Nephron progenitor cell (in vitro differentiated cells): ENCODE measurements around the gene SSBP3.
A peak's percentile ranks its signal among the peaks of the same experiment; 100 is the strongest.

ENCODE experiments used
- DNase-seq: peaks from one replicate; pipeline ENCODE4 v3.0.0; 2021
- H3K27ac Mint-ChIP-seq: 2 replicates; pipeline ENCODE4 v1.8.0; 2021; ENCODE audit warnings: mild to moderate bottlenecking, moderate library complexity, mixed read lengths
- H3K27me3 Mint-ChIP-seq: 2 replicates; pipeline ENCODE4 v1.8.0; 2021; ENCODE audit warnings: mild to moderate bottlenecking, low read depth, mixed read lengths; ENCODE audit not compliant: poor library complexity
- H3K36me3 Mint-ChIP-seq: 2 replicates; pipeline ENCODE4 v1.8.0; 2021; ENCODE audit warnings: low read depth, mixed read lengths
- H3K4me1 Mint-ChIP-seq: 2 replicates; pipeline ENCODE4 v1.8.0; 2021; ENCODE audit warnings: mixed read lengths
- H3K4me3 Mint-ChIP-seq: 2 replicates; pipeline ENCODE4 v1.8.0; 2021; ENCODE audit warnings: mild to moderate bottlenecking, moderate library complexity, mixed read lengths
- H3K9me3 Mint-ChIP-seq: 2 replicates; pipeline ENCODE4 v1.8.0; 2021; ENCODE audit warnings: mild to moderate bottlenecking, moderate library complexity, mixed read lengths
- CTCF ChIP-seq: fragments of 200-600 bp; sonication (generic); IDR thresholded peaks from 2 replicates; pipeline ENCODE4 v1.5.0; 2021; ENCODE audit warnings: antibody characterized with exemption

Gene SSBP3

GRCh38 chr1:54223441-54224202, 182.6 kb downstream of the SSBP3 start:
- no peaks in the 10 kb centered on the region for H3K9me3 Mint-ChIP-seq

GRCh38 chr1:54222711-54223110, 183.5 kb downstream of the SSBP3 start:
- H3K4me1 Mint-ChIP-seq: peaks cover 55% of the 10 kb centered on the region
- no peaks in the 10 kb centered on the region for H3K9me3 Mint-ChIP-seq
- no peak for TF ChIP-seq CTCF
- DNase-seq: no peak
- peaks cover 34% of the 10 kb centered on the region for H3K36me3 Mint-ChIP-seq
- peak overlapping the region; percentile 97 for H3K27ac Mint-ChIP-seq
- peaks cover 3% of the 10 kb centered on the region for H3K27me3 Mint-ChIP-seq
- no peak overlapping the region for H3K4me3 Mint-ChIP-seq

More at GRCh38 chr1:54223441-54224202, 182.6 kb downstream of the SSBP3 start:
- peaks cover 6% of the 10 kb centered on the region for H3K27me3 Mint-ChIP-seq
- H3K4me1 Mint-ChIP-seq: peaks cover 62% of the 10 kb centered on the region
- H3K27ac Mint-ChIP-seq: peak overlapping the region; percentile 97
- TF ChIP-seq CTCF: no peak
- peaks cover 33% of the 10 kb centered on the region for H3K36me3 Mint-ChIP-seq
- H3K4me3 Mint-ChIP-seq: no peak overlapping the region
- DNase-seq: no peak

- H3K27me3 Mint-ChIP-seq: peaks cover 3% of the 10 kb centered on the region
Observed at GRCh38 chr1:54221867-54222484, 184.2 kb downstream of the SSBP3 start.

GRCh38 chr1:54221113-54221834, 184.9 kb downstream of the SSBP3 start:
- Mint-ChIP-seq H3K27ac (peak overlapping the region; percentile 51), H3K4me3 (no peak overlapping the region), H3K27me3 (peaks cover 6% of the 10 kb centered on the region)

More at GRCh38 chr1:54221867-54222484, 184.2 kb downstream of the SSBP3 start:
- H3K36me3 Mint-ChIP-seq: peaks cover 38% of the 10 kb centered on the region
- H3K4me1 Mint-ChIP-seq: peaks cover 52% of the 10 kb centered on the region
- no peaks in the 10 kb centered on the region for H3K9me3 Mint-ChIP-seq
- no peak for DNase-seq
- H3K4me3 Mint-ChIP-seq: no peak overlapping the region
- H3K27ac Mint-ChIP-seq: peak overlapping the region; percentile 81
- TF ChIP-seq CTCF: no peak

More at GRCh38 chr1:54221113-54221834, 184.9 kb downstream of the SSBP3 start:
- H3K4me1 Mint-ChIP-seq: peaks cover 46% of the 10 kb centered on the region
- DNase-seq: no peak
- no peaks in the 10 kb centered on the region for H3K9me3 Mint-ChIP-seq
- peaks cover 40% of the 10 kb centered on the region for H3K36me3 Mint-ChIP-seq
- TF ChIP-seq CTCF: no peak
